PFSK-1 (cell line): ENCODE data around the gene PPRC1.

ENCODE experiments used
- POLR2AphosphoS5 ChIP-seq: IDR thresholded peaks from 2 replicates; pipeline ENCODE4 v1.6.1; 2012; ENCODE audit warnings: low read depth, mild to moderate bottlenecking, control low read depth, low read length, moderate library complexity
- TAF1 ChIP-seq: IDR thresholded peaks from 2 replicates; pipeline ENCODE4 v1.6.1; 2012; ENCODE audit warnings: low read length, control low read depth, borderline replicate concordance; ENCODE audit not compliant: insufficient read depth
- TF ChIP-seq, protein P1 (sequence below), 2 experiments: IDR thresholded peaks; 2 replicates each; pipeline versions ENCODE4 v1.6.1 to v1.8.0; 2011 to 2012; ENCODE audit warnings: low read depth in 2 of 2, low read length in 2 of 2, control low read depth in 1 of 2, inconsistent platforms in 1 of 2, mild to moderate bottlenecking in 1 of 2, moderate library complexity in 1 of 2; ENCODE audit not compliant: insufficient read depth in 1 of 2

DNA sequence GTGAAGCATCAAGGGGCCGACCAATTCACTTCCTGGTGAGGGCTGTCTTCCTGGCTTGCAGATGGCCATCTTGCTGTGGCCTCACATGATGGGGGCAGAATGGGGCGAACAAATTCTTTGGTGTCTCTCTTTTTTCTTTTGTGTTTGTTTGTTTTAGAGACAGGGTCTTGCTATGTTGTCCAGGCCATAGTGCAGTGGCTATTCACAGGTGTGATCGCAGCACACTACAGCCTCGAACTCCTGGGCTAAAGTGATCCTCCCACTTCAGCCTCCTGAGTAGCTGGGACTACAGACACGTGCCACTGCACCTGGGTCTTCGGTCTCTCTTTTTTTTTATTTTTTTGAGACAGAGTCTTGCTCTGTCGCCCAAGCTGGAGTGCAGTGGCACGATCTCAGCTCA is 39.4 kb downstream of the PPRC1 start:
- TF ChIP-seq, protein P1, sequence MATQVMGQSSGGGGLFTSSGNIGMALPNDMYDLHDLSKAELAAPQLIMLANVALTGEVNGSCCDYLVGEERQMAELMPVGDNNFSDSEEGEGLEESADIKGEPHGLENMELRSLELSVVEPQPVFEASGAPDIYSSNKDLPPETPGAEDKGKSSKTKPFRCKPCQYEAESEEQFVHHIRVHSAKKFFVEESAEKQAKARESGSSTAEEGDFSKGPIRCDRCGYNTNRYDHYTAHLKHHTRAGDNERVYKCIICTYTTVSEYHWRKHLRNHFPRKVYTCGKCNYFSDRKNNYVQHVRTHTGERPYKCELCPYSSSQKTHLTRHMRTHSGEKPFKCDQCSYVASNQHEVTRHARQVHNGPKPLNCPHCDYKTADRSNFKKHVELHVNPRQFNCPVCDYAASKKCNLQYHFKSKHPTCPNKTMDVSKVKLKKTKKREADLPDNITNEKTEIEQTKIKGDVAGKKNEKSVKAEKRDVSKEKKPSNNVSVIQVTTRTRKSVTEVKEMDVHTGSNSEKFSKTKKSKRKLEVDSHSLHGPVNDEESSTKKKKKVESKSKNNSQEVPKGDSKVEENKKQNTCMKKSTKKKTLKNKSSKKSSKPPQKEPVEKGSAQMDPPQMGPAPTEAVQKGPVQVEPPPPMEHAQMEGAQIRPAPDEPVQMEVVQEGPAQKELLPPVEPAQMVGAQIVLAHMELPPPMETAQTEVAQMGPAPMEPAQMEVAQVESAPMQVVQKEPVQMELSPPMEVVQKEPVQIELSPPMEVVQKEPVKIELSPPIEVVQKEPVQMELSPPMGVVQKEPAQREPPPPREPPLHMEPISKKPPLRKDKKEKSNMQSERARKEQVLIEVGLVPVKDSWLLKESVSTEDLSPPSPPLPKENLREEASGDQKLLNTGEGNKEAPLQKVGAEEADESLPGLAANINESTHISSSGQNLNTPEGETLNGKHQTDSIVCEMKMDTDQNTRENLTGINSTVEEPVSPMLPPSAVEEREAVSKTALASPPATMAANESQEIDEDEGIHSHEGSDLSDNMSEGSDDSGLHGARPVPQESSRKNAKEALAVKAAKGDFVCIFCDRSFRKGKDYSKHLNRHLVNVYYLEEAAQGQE (IDR thresholded peaks at IDR 0.05; ENCODE audit: insufficient read depth in 1 of 2, low read depth in 2 of 2, low read length in 2 of 2): no peak
- TF ChIP-seq POLR2AphosphoS5 (no peak), TAF1 (no peak)
